HEK293T (cell line): ENCODE results near the gene CDH10.

Source experiments
- CTCF ChIA-PET: fragments of 350-600 bp; formaldehyde crosslinking; extraction: SDS; loops from one replicate; lab custom pipeline; 2021; ENCODE audit warnings: antibody characterized with exemption, inconsistent platforms; lab: Yijun Ruan, JAX
- POLR2A ChIA-PET: fragments of 350-600 bp; formaldehyde crosslinking; extraction: SDS; loops from one replicate; lab custom pipeline; 2020; ENCODE audit warnings: antibody characterized with exemption, inconsistent platforms; lab: Yijun Ruan, JAX
- DNase-seq: peaks from one replicate; pipeline ENCODE4 v3.0.0; 2012; ENCODE audit warnings: mixed read lengths; ENCODE audit errors: extremely low spot score
- ARNT ChIP-seq: fragments of 450-650 bp; IDR thresholded peaks from 2 replicates; pipeline ENCODE4 v1.6.1; 2017; ENCODE audit warnings: mild to moderate bottlenecking
- BHLHE40 ChIP-seq: fragments of 450-650 bp; IDR thresholded peaks from 2 replicates; pipeline ENCODE4 v1.6.1; 2016; ENCODE audit warnings: mild to moderate bottlenecking, moderate library complexity, borderline replicate concordance
- CTBP1 ChIP-seq: fragments of 450-650 bp; IDR thresholded peaks from 2 replicates; pipeline ENCODE4 v1.6.1; 2016; ENCODE audit warnings: borderline replicate concordance
- ELF4 ChIP-seq: fragments of 450-650 bp; IDR thresholded peaks from 2 replicates; pipeline ENCODE4 v1.6.1; 2017; ENCODE audit warnings: antibody characterized with exemption
- FOXA1 ChIP-seq: fragments of 450-650 bp; IDR thresholded peaks from 2 replicates; pipeline ENCODE4 v1.6.1; 2016; ENCODE audit warnings: mild to moderate bottlenecking
- FOXK2 ChIP-seq: fragments of 450-650 bp; IDR thresholded peaks from 2 replicates; pipeline ENCODE4 v1.6.1; 2016; ENCODE audit warnings: mild to moderate bottlenecking
- FOXM1 ChIP-seq: fragments of 450-650 bp; IDR thresholded peaks from 2 replicates; pipeline ENCODE4 v1.6.1; 2017; ENCODE audit warnings: mild to moderate bottlenecking, borderline replicate concordance
- HDGF ChIP-seq: fragments of 450-650 bp; IDR thresholded peaks from 2 replicates; pipeline ENCODE4 v1.6.1; 2017; ENCODE audit warnings: antibody characterized with exemption, borderline replicate concordance
- L3MBTL2 ChIP-seq: fragments of 450-650 bp; conservative IDR thresholded peaks from 2 replicates; pipeline ENCODE4 v1.6.1; 2016; ENCODE audit warnings: mild to moderate bottlenecking
- LEF1 ChIP-seq: fragments of 450-650 bp; IDR thresholded peaks from 2 replicates; pipeline ENCODE4 v1.6.1; 2017; ENCODE audit warnings: mild to moderate bottlenecking, borderline replicate concordance
- NFRKB ChIP-seq: fragments of 450-650 bp; IDR thresholded peaks from 2 replicates; pipeline ENCODE4 v1.6.1; 2016; ENCODE audit warnings: mild to moderate bottlenecking, moderate library complexity
- PKNOX1 ChIP-seq: fragments of 450-650 bp; IDR thresholded peaks from 2 replicates; pipeline ENCODE4 v1.6.1; 2016
- SP1 ChIP-seq: fragments of 450-650 bp; IDR thresholded peaks from 2 replicates; pipeline ENCODE4 v1.6.1; 2017
- SUZ12 ChIP-seq: fragments of 450-650 bp; IDR thresholded peaks from 2 replicates; pipeline ENCODE4 v1.6.1; 2016; ENCODE audit warnings: mild to moderate bottlenecking
- TARDBP ChIP-seq: fragments of 450-650 bp; IDR thresholded peaks from 2 replicates; pipeline ENCODE4 v1.6.1; 2016
- ZNF384 ChIP-seq: fragments of 450-650 bp; IDR thresholded peaks from 2 replicates; pipeline ENCODE4 v1.6.1; 2016

Gene CDH10

GRCh38 chr5:24598956-24599355 lies 45.8 kb downstream of the CDH10 start:
- DNase-seq = no peak
- ChIA-PET CTCF (no interaction called here), POLR2A (no interaction called here)
- TF ChIP-seq L3MBTL2 = no peak
- TF ChIP-seq NFRKB = no peak
- TF ChIP-seq FOXM1 = no peak
- TF ChIP-seq PKNOX1 = no peak
- no peak for TF ChIP-seq ARNT
- TF ChIP-seq TARDBP = no peak
- no peak for TF ChIP-seq LEF1
- TF ChIP-seq BHLHE40 = no peak
- TF ChIP-seq ELF4 = no peak
- no peak for TF ChIP-seq SUZ12
- TF ChIP-seq CTBP1 = no peak

GRCh38 chr5:24595329-24595728 lies 49.4 kb downstream of the CDH10 start:
- CTCF ChIA-PET = no interaction called here
- no peak for TF ChIP-seq SUZ12
- TF ChIP-seq ARNT = no peak
- no peak for TF ChIP-seq HDGF
- TF ChIP-seq ZNF384 = no peak
- TF ChIP-seq L3MBTL2 = no peak
- TF ChIP-seq BHLHE40 = no peak
- TF ChIP-seq CTBP1 = no peak
- TF ChIP-seq TARDBP = no peak
- no peak for TF ChIP-seq FOXA1
- TF ChIP-seq ELF4 = no peak
- no peak for TF ChIP-seq NFRKB
- TF ChIP-seq FOXK2 = no peak
- TF ChIP-seq SP1 = no peak
- no peak for TF ChIP-seq LEF1
- no peak for TF ChIP-seq PKNOX1
- TF ChIP-seq FOXM1 = no peak
- DNase-seq = no peak
- POLR2A ChIA-PET = no interaction called here

- ChIA-PET POLR2A (no interaction called here), CTCF (no interaction called here)
- no peak for DNase-seq
- TF ChIP-seq ARNT = no peak
- TF ChIP-seq TARDBP = no peak
Measured at GRCh38 chr5:24591426-24591825, 53.4 kb downstream of the CDH10 start.

- POLR2A ChIA-PET = no interaction called here
- DNase-seq = no peak
- no peak for TF ChIP-seq ELF4
- TF ChIP-seq PKNOX1 = no peak
- TF ChIP-seq LEF1 = no peak
- TF ChIP-seq L3MBTL2 = no peak
- no peak for TF ChIP-seq BHLHE40
- no peak for TF ChIP-seq SUZ12
- no peak for TF ChIP-seq NFRKB
- no peak for TF ChIP-seq FOXK2
- TF ChIP-seq CTBP1 = no peak
- TF ChIP-seq ZNF384 = no peak
- no peak for TF ChIP-seq TARDBP
- TF ChIP-seq HDGF = no peak
- TF ChIP-seq FOXA1 = no peak
- TF ChIP-seq ARNT = no peak
- CTCF ChIA-PET = no interaction called here
Measured at GRCh38 chr5:24589566-24589965, 55.2 kb downstream of the CDH10 start.

GRCh38 chr5:24585751-24586150 lies 59.0 kb downstream of the CDH10 start:
- CTCF ChIA-PET = interaction anchor here (0.6 kb wide), 1 partner anchor 406 kb away, joined by 3 read pairs; no protein-coding TSS in a partner anchor
- DNase-seq = no peak
- TF ChIP-seq FOXK2 = no peak
- POLR2A ChIA-PET = no interaction called here

- POLR2A ChIA-PET = no interaction called here
- CTCF ChIA-PET = no interaction called here
- DNase-seq = no peak
- TF ChIP-seq SP1 (no peak), ZNF384 (no peak), FOXA1 (no peak), PKNOX1 (no peak), TARDBP (no peak), LEF1 (no peak), NFRKB (no peak), BHLHE40 (no peak)
Measured at GRCh38 chr5:24571302-24571701, 73.5 kb downstream of the CDH10 start.

GRCh38 chr5:24566933-24567332 lies 77.8 kb downstream of the CDH10 start:
- CTCF ChIA-PET = no interaction called here
- DNase-seq = no peak
- POLR2A ChIA-PET = no interaction called here
- TF ChIP-seq FOXM1 (no peak), FOXA1 (no peak), ARNT (no peak), LEF1 (no peak), HDGF (no peak), SP1 (no peak), ELF4 (no peak), TARDBP (no peak), CTBP1 (no peak), SUZ12 (no peak), FOXK2 (no peak)
